HEK293T (cell line): ENCODE data around the gene BCL3.
"Not testable (repeated sequence)": the region's sequence is repeated elsewhere in the genome, so short reads cannot be mapped to it uniquely, and the experiment has no call there.

Source experiments
- CTCF ChIA-PET: fragments of 350-600 bp; formaldehyde crosslinking; extraction: SDS; loops from one replicate; lab custom pipeline; 2021; ENCODE audit warnings: antibody characterized with exemption, inconsistent platforms; lab: Yijun Ruan, JAX
- POLR2A ChIA-PET: fragments of 350-600 bp; formaldehyde crosslinking; extraction: SDS; loops from one replicate; lab custom pipeline; 2020; ENCODE audit warnings: antibody characterized with exemption, inconsistent platforms; lab: Yijun Ruan, JAX
- DNase-seq: peaks from one replicate; pipeline ENCODE4 v3.0.0; 2012; ENCODE audit warnings: mixed read lengths; ENCODE audit errors: extremely low spot score
- ARNT ChIP-seq: fragments of 450-650 bp; IDR thresholded peaks from 2 replicates; pipeline ENCODE4 v1.6.1; 2017; ENCODE audit warnings: mild to moderate bottlenecking
- BHLHE40 ChIP-seq: fragments of 450-650 bp; IDR thresholded peaks from 2 replicates; pipeline ENCODE4 v1.6.1; 2016; ENCODE audit warnings: mild to moderate bottlenecking, moderate library complexity, borderline replicate concordance
- CTBP1 ChIP-seq: fragments of 450-650 bp; IDR thresholded peaks from 2 replicates; pipeline ENCODE4 v1.6.1; 2016; ENCODE audit warnings: borderline replicate concordance
- ELF4 ChIP-seq: fragments of 450-650 bp; IDR thresholded peaks from 2 replicates; pipeline ENCODE4 v1.6.1; 2017; ENCODE audit warnings: antibody characterized with exemption
- FOXA1 ChIP-seq: fragments of 450-650 bp; IDR thresholded peaks from 2 replicates; pipeline ENCODE4 v1.6.1; 2016; ENCODE audit warnings: mild to moderate bottlenecking
- FOXK2 ChIP-seq: fragments of 450-650 bp; IDR thresholded peaks from 2 replicates; pipeline ENCODE4 v1.6.1; 2016; ENCODE audit warnings: mild to moderate bottlenecking
- FOXM1 ChIP-seq: fragments of 450-650 bp; IDR thresholded peaks from 2 replicates; pipeline ENCODE4 v1.6.1; 2017; ENCODE audit warnings: mild to moderate bottlenecking, borderline replicate concordance
- HDGF ChIP-seq: fragments of 450-650 bp; IDR thresholded peaks from 2 replicates; pipeline ENCODE4 v1.6.1; 2017; ENCODE audit warnings: antibody characterized with exemption, borderline replicate concordance
- L3MBTL2 ChIP-seq: fragments of 450-650 bp; conservative IDR thresholded peaks from 2 replicates; pipeline ENCODE4 v1.6.1; 2016; ENCODE audit warnings: mild to moderate bottlenecking
- LEF1 ChIP-seq: fragments of 450-650 bp; IDR thresholded peaks from 2 replicates; pipeline ENCODE4 v1.6.1; 2017; ENCODE audit warnings: mild to moderate bottlenecking, borderline replicate concordance
- NFRKB ChIP-seq: fragments of 450-650 bp; IDR thresholded peaks from 2 replicates; pipeline ENCODE4 v1.6.1; 2016; ENCODE audit warnings: mild to moderate bottlenecking, moderate library complexity
- PKNOX1 ChIP-seq: fragments of 450-650 bp; IDR thresholded peaks from 2 replicates; pipeline ENCODE4 v1.6.1; 2016
- SP1 ChIP-seq: fragments of 450-650 bp; IDR thresholded peaks from 2 replicates; pipeline ENCODE4 v1.6.1; 2017
- SUZ12 ChIP-seq: fragments of 450-650 bp; IDR thresholded peaks from 2 replicates; pipeline ENCODE4 v1.6.1; 2016; ENCODE audit warnings: mild to moderate bottlenecking
- TARDBP ChIP-seq: fragments of 450-650 bp; IDR thresholded peaks from 2 replicates; pipeline ENCODE4 v1.6.1; 2016
- ZNF384 ChIP-seq: fragments of 450-650 bp; IDR thresholded peaks from 2 replicates; pipeline ENCODE4 v1.6.1; 2016

The BCL3 gene

GRCh38 chr19:44775676-44776240 is 27.2 kb downstream of the BCL3 start:
- POLR2A ChIA-PET, result no interaction called here
- CTCF ChIA-PET, result interaction anchor here (1.3 to 1.7 kb wide), 2 partner anchors 8 to 52 kb away, joined by 4 read pairs; no protein-coding TSS in a partner anchor
- no peak for TF ChIP-seq FOXK2
- TF ChIP-seq PKNOX1, result no peak
- no peak for TF ChIP-seq FOXM1
- no peak for TF ChIP-seq ARNT
- TF ChIP-seq FOXA1, result no peak
- no peak for DNase-seq

GRCh38 chr19:44776402-44777096 is 28.0 kb downstream of the BCL3 start:
- POLR2A ChIA-PET, result no interaction called here
- no peak for DNase-seq
- CTCF ChIA-PET, result interaction anchor here (0.7 to 1.7 kb wide), 2 partner anchors 53 to 217 kb away, joined by 3 to 4 read pairs; no protein-coding TSS in a partner anchor
- TF ChIP-seq ARNT, result no peak
- TF ChIP-seq TARDBP, result no peak
- no peak for TF ChIP-seq LEF1
- no peak for TF ChIP-seq FOXA1
- TF ChIP-seq ELF4, result no peak
- TF ChIP-seq SP1, result no peak
- no peak for TF ChIP-seq NFRKB
- no peak for TF ChIP-seq FOXK2
- TF ChIP-seq FOXM1, result no peak
- no peak for TF ChIP-seq ZNF384
- no peak for TF ChIP-seq SUZ12
- no peak for TF ChIP-seq CTBP1
- no peak for TF ChIP-seq PKNOX1
- no peak for TF ChIP-seq L3MBTL2

GRCh38 chr19:44777715-44778347 is 29.3 kb downstream of the BCL3 start, which contains the start of gene CBLC:
Gene CBLC, plus strand, starts transcription at chr19:44777890. Its CDS starts 42 bp downstream, at chr19:44777932.
- ChIA-PET POLR2A (no interaction called here), CTCF (interaction anchor here (1.7 kb wide), 1 partner anchor 54 kb away, joined by 4 read pairs; no protein-coding TSS in a partner anchor)
- TF ChIP-seq ZNF384 (no peak), ARNT (no peak), BHLHE40 (no peak), NFRKB (no peak), PKNOX1 (no peak), L3MBTL2 (no peak), SUZ12 (no peak), SP1 (no peak), FOXK2 (no peak), TARDBP (no peak), FOXA1 (no peak), ELF4 (no peak), LEF1 (no peak), CTBP1 (no peak), FOXM1 (no peak), HDGF (no peak)
- DNase-seq, result no peak

- POLR2A ChIA-PET, result no interaction called here
- no peak for TF ChIP-seq HDGF
- DNase-seq, result no peak
- CTCF ChIA-PET, result interaction anchor here (1.7 kb wide), 1 partner anchor 55 kb away, joined by 5 read pairs; no protein-coding TSS in a partner anchor
Observed at GRCh38 chr19:44779150-44779549, 30.6 kb downstream of the BCL3 start.

DNA sequence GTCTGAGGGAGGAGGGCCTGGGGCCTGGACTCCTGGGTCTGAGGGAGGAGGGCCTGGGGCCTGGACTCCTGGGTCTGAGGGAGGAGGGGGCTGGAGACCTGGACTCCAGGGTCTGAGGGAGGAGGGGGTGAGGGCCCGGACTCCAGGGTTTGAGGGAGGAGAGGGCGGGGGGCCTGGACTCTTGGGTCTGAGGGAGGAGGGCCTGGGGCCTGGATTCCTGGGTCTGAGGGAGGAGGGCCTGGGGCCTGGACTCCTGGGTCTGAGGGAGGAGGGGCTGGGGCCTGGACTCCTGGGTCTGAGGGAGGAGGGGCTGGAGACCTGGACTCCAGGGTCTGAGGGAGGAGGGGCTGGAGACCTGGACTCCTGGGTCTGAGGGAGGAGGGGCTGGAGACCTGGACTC is 33.2 kb downstream of the BCL3 start:
- CTCF ChIA-PET, DNase-seq, POLR2A ChIA-PET: not testable (repeated sequence)

DNA sequence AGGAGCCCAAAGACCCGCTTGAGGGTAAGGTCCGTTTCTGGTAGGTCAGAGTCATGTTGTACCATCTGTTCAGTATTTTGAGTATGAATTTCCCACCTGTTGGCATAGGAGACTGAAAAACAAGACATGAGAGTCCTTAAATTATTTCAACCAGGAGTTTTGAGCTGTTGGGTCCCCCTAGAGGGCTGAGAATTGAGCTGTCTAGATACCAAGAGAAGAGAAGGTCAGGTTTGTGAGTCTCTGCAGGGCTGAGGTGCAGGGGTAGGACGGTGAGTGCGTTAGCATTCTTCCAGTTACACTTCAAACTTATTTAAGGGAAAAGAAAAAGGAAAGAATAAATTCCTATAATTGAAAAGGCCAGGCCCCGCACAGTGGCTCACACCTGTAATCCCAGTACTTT is 34.2 kb downstream of the BCL3 start:
- DNase-seq, result no peak
- ChIA-PET POLR2A (no interaction called here), CTCF (interaction anchor here (1.0 kb wide), 1 partner anchor 212 kb away, joined by 5 read pairs; no protein-coding TSS in a partner anchor)
- TF ChIP-seq HDGF (no peak), L3MBTL2 (no peak), PKNOX1 (no peak), FOXM1 (no peak), BHLHE40 (no peak), SP1 (no peak), ELF4 (no peak), ARNT (no peak), CTBP1 (no peak), NFRKB (no peak), FOXK2 (no peak), FOXA1 (no peak), SUZ12 (no peak), ZNF384 (no peak)
